ENCODE results near the gene CCSAP.

- no peak for TF ChIP-seq POLR2AphosphoS5 (IDR thresholded peaks at IDR 0.05; ENCODE audit: low read depth, low read length)
- no peak for TF ChIP-seq SIN3A (IDR thresholded peaks at IDR 0.05; ENCODE audit: borderline replicate concordance, insufficient read depth, low read length)
- no peak for TF ChIP-seq TAF1 (IDR thresholded peaks at IDR 0.05; ENCODE audit: borderline replicate concordance, insufficient read depth, low read length)
- no peak for TF ChIP-seq REST (IDR thresholded peaks at IDR 0.05; ENCODE audit: insufficient read depth in 1 of 2, low read depth in 2 of 2, low read length in 2 of 2)
Observed at GRCh38 chr1:229339520-229339919, 3.3 kb downstream of the CCSAP start.

Measured in PFSK-1 (cell line).